GM21423 (cell line): ENCODE results near the gene TMUB2.
"Not testable (repeated sequence)": the region's sequence is repeated elsewhere in the genome, so short reads cannot be mapped to it uniquely, and the experiment has no call there.

Source experiments
- ATAC-seq: cut with Tn5 transposase; IDR thresholded peaks from one replicate; pipeline ENCODE4 v1.9.1; 2021; ENCODE audit warnings: mild to moderate bottlenecking, moderate library complexity; ENCODE audit not compliant: unreplicated experiment

The TMUB2 gene

DNA sequence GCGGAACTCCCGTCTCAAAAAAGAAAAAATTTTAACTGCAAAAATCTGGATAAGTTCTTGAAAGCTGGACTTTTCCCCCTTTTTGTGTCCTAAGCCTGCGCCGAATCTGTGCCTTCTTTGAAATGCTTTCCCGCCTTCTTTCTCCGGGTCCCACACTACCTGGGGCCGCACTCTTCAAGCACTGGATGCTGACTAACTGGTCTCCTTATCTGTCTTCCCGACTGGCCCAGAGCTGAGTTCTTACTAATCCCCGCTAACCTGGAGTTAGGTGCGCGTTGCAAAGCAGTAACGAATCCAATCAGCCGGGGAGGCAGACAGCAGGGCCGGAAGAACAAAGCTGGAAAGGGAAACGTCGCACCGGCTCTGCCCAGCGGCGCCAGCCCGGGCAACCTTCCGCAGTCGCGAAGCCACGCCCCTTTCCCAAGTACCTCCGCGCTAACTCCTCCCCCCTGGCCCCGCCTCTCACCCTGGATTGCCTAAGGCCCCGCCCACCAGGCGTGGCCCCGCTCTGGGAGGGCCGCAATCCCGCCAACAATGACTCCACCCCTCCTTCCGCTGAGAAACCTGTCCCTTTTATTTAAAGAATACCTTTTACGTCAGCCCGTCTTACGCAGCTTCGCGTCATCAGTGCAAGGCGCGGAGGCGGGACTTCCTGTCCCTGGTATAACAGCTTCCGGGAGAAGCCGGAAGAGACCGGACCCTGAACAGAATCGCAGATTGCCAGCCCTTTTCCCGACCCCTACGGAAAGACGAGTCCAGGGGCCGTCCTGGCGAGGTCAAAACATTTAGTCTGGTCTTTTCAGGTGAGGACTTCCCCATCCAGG lies at the start of gene TMUB2:
TMUB2 (plus strand) TSS at position 666 of the 824 bp plus-strand sequence. CDS start 737 bp downstream, outside the sequence.
- peak; percentile 90 for ATAC-seq

DNA sequence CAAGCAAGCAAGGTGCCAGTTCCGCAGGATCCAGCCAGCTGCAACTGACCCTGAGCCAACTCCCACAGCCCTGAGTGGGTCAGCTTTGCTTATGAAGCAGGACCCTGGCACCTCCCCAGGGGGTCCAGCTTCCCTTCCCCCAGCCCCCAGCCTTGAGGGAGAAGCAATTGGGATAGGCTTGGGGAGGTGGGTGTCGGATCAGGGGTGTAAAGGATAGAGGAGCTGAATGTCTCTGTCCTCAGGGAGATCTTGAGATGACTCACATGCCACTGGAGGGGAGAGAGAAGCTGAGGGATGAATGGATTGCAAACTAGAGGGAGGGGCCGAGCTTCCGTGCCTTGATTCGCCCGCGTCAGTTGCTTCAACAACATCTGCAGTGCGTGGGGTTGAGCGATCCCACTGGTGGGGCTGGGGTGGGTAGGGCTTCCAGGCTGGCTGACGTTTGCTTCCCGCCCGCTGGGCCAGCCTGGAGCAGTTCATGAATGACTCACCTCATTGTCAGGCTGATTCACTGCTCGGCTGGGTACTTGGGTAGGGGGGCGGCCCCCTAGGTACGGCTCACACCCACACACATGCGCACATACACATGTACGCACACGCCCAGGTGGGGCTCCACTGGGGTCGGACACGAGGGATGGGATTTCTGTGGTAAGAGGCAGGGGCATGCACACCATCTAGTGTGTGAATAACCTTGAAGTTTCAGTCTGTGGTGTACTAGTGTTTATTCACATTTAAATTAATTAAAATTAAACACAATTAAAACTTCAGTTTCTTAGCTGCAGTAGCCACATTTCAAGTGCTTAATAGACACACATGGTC lies 48.7 kb upstream of the TMUB2 start:
- ATAC-seq: no peak

DNA sequence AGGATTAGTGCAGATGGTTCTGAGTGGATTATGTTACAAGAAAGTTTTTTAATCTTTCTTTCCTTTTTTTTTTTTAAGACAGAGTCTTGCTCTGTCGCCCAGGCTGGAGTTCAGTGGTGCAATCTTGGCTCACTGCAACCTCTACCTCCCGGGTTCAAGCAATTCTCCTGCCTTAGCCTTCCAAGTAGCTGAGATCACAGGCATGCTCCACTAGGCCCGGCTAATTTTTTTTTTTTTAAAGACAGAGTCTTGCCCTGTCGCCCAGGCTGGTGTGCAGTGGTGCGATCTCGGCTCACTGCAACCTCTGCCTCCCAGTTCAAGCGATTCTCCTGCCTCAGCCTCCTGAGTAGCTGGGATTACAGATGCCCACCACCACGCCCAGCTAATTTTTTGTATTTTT lies 42.9 kb upstream of the TMUB2 start:
- not testable (repeated sequence) for ATAC-seq

DNA sequence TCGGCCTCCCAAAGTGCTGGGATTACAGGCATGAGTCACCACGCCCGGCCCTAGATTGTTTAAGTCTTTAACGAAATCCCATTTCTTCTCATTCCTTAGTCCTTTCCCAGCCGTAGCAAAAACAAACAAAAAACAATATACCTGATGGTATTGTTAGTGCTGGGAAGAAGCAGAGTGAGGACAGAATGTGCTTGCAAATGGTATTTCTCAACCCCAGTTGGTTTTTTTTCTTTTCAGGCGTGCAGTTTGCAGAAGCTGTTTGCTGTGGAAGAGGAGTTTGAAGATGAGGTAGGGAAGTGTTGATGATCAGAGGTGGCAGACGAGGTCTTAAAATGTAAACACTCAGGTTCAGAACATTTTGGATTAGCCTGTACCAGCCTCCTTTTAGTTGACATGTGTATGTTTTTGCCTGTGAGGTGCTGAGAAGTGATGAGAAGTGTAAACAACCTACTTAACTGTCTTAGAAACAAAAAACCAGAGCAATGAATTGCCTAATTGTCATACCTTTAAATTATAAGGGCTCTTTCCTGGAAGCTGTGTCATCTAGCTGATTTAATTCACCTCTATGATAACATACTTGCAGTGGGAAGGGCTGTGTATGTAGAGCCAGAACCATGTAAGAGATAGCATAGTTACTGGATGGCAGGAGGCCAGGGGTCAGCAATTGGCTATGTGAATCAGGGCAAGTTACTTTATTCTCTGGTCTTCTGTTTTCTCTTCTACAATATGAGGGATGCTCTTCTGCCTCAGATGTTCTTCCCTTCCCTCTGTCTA lies 41.6 kb upstream of the TMUB2 start:
- no peak for ATAC-seq

DNA sequence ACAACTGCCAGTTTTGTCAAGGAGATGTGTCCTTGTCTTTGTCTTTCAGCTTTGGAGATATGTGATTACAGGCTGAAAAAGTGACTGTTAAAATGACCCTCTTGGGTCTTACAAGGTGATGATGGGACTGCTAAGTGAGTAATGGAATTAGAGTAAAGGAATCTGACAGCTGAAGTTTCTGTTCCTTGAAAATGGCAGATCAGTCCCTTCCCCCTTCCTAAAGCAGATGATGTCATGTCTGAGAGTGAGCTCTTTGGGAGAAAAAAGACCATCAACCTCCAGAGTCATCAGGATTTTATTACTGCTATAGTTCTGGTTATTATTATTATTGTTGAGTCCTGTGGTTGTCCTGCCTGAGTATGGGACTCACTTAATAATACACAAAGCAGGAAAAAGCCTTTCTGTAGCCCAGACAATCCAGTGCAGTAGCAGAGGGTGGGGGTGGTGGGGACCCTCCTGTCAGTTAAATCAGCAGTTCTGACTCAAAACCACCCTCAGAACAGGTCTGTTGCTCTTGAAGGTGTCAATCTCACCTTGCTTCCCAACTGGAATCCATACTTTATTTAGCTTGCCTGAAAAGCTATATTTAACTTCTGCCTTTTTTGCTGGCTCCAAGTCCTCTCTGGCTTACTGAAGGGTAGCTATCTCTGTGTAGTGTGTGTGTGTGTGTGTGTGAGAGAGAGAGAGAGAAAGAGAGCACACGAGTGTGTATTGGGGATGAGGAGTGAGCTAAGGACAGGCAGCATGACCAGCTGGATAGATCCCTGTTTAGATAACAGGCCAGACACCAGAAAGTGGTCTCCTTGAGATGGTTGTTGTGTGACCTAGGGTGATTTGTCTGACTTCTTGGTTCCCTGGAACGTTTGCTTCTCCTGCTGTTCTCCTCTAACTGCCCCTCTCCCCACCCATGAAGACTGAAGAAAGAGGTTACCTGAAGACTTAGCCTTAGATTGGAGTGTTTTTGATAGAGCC lies 40.1 kb upstream of the TMUB2 start:
- ATAC-seq: no peak

DNA sequence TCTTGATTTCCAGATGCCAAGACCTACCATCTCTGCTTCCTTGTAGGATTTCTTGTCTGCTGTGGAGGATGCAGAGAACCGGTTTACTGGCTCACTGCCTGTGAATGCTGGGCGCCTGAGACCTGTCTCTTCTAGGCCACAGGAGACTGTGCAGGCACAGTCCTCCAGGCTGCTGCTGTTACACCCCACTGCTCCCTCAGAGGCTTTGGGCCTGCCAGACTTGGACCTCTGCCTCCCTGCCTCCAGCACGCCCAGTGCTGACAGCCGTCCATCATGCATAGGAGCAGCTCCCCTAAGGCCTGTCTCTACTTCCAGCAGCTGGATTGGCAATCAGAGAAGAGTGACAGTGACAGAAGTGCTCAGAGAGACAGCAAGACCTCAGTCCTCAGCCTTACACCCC lies 39.0 kb upstream of the TMUB2 start:
- no peak for ATAC-seq

DNA sequence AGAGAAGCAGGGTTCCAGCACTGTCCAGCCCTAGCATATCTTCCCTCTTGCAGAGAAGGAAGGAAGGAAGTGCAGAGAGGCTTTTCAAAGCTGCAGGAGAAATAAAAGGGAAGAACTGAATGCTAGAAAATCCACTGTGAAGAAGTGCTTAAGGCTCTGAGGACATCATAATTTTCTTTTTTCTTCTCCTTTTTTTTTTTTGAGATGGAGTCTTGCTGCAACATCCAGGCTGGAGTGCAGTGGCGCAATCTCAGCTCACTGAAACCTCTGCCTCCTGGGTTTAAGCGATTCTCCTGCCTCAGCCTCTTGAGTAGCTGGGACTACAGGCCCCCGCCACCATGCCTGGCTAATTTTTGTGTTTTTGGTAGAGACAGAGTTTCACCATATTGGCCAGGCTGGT lies 37.7 kb upstream of the TMUB2 start:
- ATAC-seq: not testable (repeated sequence)

DNA sequence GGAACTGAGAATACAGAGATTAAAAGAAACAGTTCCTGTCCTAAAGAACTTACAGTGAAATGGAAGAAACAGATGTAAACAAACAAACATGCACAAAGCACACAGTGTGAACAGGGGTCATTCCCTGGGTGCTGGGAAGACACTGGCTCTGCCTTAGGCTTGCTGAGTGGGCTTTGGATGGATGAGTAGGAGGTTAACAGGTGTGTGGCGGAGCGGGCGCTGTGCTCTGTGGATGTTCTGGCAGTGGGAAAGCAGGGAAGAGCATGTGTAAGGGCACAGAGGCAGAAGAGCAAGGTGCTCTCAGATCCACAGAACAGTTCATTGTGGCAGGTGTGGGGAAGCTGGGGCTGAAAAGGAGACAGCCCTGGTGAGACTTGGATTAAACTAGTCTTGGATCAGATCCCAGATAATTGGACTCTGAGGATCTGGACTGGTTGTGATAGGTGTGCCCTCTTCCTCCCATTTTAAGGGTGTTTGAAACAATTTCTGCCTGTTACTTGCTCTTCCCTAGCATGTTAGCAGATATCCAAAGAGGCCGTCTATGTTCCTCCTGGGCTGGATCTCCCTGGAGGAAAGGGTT lies 36.9 kb upstream of the TMUB2 start:
- no peak for ATAC-seq

DNA sequence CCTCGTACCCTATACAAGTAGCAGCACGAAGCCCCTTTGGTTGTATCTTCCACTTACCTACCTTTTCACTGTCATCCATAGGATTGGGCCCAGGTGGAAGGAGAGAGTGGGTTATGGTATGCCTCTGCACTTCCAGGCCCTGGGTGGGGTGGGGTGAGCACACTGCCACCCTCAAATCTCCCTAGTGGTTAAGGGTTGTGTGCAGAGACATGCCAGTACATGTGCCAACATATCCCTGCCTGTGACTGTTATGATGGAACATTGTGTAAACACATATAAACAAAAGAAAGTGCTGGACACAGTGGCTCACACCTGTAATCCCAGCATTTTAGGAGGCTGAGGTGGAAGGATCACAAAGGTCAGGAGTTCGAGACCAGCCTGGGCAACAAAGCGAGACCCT lies 33.9 kb upstream of the TMUB2 start:
- ATAC-seq: no peak

DNA sequence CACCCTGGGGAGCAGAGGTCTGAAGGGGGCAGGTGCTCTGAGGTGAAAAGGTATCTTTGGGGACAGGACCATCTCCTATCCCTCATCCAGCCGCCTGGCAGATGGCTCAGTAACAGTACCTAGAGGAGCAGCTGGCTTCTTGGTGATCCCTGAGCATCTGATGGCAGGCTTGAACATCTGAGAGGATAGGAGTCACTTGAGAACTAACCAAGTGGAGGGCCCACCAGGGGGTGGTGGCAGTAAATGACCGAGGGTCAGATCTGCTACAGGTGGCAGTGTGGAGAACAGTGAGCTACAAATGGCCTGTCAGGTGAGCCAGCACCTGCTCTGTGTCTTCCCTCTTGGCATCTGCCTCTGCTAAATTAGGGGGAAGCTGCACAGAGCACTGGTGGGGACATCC lies 31.3 kb upstream of the TMUB2 start:
- no peak for ATAC-seq

DNA sequence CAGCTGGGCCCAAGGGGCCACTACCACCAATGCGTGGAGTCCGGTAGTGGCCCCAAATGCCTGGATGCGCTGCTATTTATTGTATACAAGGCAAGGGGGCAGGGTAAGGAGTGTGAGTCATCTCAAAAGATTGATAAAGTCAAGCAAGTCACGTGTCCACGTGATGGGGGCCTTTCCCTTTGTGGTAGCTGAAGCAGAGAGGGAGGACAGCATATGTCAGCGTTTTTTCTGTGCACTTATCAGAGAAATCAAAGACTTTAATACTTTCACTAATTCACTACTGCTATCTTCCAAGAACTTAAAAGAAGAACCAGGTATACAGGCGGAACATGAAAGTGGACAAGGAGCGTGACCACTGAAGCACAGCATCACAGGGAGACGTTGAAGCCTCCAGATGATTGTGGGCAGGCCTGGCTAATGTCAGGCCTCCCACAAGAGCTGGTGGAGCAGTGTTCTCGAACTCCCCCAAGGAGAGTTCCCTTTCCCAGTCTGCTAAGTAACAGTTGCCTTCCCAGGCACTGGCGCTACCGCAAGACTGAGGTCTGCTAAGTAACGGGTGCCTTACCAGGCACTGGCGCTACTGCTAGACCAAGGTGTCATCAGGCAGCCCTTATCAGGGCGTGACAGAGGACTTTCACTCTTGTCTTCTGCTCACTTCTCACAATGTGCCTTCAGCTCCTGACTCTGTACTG lies 27.1 kb upstream of the TMUB2 start:
- no peak for ATAC-seq

DNA sequence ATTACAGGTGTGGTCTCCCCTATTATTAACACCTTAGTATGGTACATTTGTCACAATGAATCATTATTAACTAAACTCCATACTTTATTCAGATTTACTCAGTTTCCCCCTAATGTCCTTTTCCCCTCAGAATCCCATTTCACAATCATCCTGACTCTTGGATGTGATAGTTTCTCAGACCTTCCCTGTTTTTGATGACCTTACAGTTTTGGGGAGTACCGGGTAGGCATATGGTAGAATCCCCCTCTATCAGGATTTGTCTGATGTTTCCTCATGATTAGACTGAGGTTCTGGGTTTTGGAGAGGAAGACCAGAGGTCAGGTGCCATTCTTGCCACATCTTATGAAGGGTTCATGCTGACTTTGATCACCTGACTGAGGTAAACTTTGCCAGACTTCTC lies 22.3 kb upstream of the TMUB2 start:
- no peak for ATAC-seq

DNA sequence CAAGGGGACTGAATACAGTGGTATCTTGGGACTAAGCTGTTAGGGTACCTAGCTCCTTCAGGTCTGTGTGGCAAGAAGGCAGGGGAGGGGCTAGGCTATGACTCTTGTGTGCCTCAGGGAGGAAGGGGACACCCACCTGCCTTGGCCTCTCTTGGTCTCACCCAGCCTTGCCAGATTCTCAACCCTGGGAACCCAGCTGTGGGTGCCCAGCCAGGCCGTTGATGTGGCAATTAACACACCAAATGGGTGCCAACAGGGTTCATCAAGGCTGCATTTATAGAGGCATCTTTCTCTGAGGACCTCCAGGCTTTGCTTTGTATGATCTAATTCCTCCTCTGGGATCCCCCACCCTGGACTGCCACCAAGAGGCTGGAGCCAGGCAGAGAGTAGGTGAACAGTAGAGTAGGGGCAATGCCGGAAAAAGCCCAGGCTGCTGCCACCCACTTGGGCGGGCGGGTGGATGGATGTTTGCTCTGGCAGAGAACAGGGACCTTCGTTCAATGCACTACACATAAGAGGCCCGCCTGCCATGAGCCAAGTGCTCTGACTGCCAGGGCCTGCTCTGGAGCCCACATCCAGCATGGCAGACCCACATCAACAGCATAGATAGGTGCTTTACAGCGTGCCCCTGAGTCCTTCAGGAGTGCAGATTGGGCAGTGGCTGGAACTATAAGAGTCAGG lies 19.5 kb upstream of the TMUB2 start:
- ATAC-seq: no peak

DNA sequence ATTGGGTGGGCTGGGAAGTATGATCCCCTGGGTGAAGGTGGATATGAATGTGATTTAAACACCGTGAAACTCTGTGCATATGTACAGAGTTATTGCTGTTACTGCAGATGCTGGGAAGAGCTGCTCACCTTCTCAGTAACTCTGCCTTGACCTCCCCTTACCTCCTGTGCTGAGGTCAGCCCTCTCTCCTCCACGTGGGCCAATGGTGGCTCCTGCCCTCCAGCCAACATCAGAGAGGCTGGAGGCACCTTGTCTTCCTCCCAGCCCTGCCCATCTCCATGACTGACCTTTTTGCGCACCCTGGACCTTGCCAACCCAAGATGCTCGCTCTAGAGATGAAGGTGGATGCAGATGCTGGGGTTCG lies 16.7 kb upstream of the TMUB2 start:
- ATAC-seq: no peak

DNA sequence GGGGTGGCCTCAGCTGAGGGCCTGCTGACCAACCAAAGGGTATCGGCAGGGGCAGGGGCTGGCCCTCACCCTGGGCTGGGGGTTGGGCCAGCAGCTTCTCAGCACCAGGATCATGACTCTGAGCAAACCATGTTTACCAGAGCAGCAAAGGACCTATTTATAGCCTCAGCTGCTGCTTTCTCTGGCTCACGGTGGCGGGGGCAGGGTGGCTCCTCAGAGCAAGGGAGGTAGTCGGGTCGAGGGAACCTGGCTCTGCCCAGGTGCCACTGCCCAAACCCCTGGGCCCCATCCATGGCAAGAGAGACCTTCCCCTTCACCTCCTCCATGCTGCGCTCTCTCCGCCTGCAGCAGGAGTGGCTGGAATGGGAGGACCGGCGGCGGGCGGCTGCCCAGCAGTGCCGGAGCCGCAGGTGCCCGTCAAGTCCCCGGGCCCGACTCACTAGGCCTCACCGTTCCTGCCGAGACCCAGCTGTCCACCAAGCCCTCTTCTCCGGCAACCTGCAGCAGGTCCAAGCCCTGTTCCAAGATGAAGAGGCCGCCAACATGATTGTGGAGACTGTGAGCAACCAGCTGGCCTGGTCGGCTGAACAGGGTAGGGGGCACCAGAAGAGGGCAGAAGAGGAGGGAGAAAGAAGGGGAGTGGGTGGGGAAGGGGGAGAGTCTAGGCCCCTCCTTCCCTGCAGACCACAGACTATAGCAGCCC lies 16.1 kb upstream of the TMUB2 start, which contains the start of gene ASB16:
ASB16 (plus strand) TSS at position 206 of the 703 bp plus-strand sequence; CDS start at position 292, 86 bp downstream.
- ATAC-seq: no peak

DNA sequence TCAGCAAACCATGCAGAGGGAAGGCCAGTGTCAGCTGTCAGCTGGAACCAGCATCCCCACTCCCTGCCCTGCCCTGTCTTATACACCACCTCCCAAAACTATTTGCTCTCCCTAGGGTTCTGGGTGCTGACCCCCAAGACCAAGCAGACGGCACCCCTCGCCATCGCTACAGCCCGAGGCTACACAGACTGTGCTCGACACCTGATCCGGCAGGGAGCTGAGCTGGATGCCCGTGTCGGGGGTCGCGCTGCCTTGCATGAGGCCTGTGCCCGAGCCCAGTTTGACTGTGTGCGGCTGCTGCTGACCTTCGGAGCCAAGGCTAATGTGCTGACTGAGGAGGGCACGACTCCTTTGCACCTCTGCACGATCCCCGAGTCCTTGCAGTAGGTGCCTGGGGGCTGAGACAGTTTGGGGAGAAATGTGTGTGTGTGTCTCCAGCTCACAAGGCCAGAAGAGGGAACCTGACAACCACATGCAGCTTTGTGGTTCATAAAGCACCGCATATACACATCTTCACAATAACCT lies 14.8 kb upstream of the TMUB2 start:
- no peak for ATAC-seq

DNA sequence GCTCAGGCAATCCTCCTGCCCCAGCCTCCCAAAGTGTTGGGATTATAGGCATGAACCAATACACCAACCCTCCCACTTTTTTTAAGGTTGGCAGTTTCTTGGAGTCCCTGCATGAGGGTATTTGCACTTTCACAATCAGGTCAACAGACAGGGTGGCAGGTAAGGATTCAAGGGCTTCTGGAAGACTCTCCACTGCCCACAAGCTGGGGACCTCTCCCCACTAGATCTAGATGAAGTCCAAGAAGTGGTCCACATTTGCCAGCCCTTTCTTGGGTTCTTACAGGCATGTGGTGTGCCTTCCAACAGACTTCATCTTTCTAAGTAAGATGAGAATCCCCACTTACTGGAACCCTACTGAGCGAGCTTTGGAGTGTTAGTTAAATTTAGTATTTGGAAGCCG lies 12.3 kb upstream of the TMUB2 start:
- no peak for ATAC-seq

DNA sequence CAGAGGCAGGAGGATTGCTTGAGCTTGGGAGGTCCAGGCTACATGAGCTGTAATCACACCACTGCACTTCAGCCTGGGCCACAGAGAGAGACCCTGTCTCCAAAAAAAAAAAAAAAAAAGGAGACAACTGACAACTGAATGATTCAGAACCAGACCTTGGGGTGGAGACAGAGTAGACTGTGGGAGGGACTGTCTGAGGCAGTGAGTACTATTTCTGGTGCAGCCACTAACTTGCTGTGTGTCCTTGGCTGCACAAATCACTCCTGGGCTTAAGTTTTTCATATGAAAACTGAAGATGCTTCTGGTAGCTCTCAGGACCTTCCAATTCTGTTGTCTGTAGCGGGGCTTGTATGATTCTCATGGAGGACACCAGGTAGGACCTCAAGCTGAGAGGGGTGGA lies 10.5 kb upstream of the TMUB2 start:
- no peak for ATAC-seq
